IMR-90 (cell line): ENCODE results near the gene CCDC32. TPM values are rescaled to one million over a fixed set of nuclear protein-coding genes. Genes with fewer than 3 reads are reported as not detected.

Experiments
- ATAC-seq: fragments of 200-7000 bp; cut with Tn5 transposase; 2 replicates; pipeline ENCODE4 v1.9.1; 2020; ENCODE audit warnings: low read depth, mild to moderate bottlenecking, moderate library complexity
- BruUV-seq: library from RNA; stranded (reverse); fragments of 400-500 nt; replicated peaks from 2 replicates; lab custom pipeline; 2021; lab: Mats Ljungman, UMichigan
- CTCF ChIA-PET: fragments of 300-600 bp; formaldehyde crosslinking; extraction: SDS; loops from one replicate; lab custom pipeline; 2021; ENCODE audit warnings: antibody characterized with exemption; lab: Yijun Ruan, JAX
- POLR2A ChIA-PET: fragments of 300-600 bp; sonication (Branson Sonifier 250); formaldehyde crosslinking; loops from one replicate; lab custom pipeline; 2022; ENCODE audit warnings: antibody characterized with exemption; ENCODE audit not compliant: unreplicated experiment; lab: Charles Lee
- DNase-seq: peaks from one replicate; pipeline ENCODE4 v3.0.0; 2013
- H2AFZ ChIP-seq: replicated peaks from 2 replicates; pipeline ENCODE3; 2013; ENCODE audit warnings: low read length, mild to moderate bottlenecking; ENCODE audit not compliant: poor library complexity
- H2AK5ac ChIP-seq: 2 replicates; pipeline ENCODE4 v1.6.1; 2013; ENCODE audit warnings: low read depth, low read length, inconsistent platforms
- H2AK9ac ChIP-seq: replicated peaks from 2 replicates; pipeline ENCODE3; 2013; ENCODE audit warnings: mild to moderate bottlenecking, low read depth, low read length, moderate library complexity; ENCODE audit not compliant: poor library complexity
- H2BK120ac ChIP-seq: 2 replicates; pipeline ENCODE4 v1.6.1; 2013; ENCODE audit warnings: low read depth, low read length, inconsistent platforms
- H2BK15ac ChIP-seq: 3 replicates; pipeline ENCODE4 v1.6.1; 2013; ENCODE audit warnings: low read depth, low read length, inconsistent platforms
- H2BK20ac ChIP-seq: 2 replicates; pipeline ENCODE4 v1.6.1; 2013; ENCODE audit warnings: low read depth, mild to moderate bottlenecking, inconsistent platforms, low read length, moderate library complexity
- H2BK5ac ChIP-seq: 2 replicates; pipeline ENCODE4 v1.6.1; 2013; ENCODE audit warnings: mild to moderate bottlenecking, low read depth, low read length, inconsistent platforms; ENCODE audit not compliant: poor library complexity, severe bottlenecking
- H3K14ac ChIP-seq: replicated peaks from 2 replicates; pipeline ENCODE4 v1.6.1; 2013; ENCODE audit warnings: low read depth, low read length, inconsistent platforms
- H3K18ac ChIP-seq: 2 replicates; pipeline ENCODE4 v1.6.1; 2013; ENCODE audit warnings: low read depth, low read length, control low read depth
- H3K23ac ChIP-seq: 2 replicates; pipeline ENCODE4 v1.6.1; 2013; ENCODE audit warnings: low read depth, low read length, inconsistent platforms
- H3K27ac ChIP-seq: 2 replicates; pipeline ENCODE4 v1.5.1; 2013; ENCODE audit warnings: mild to moderate bottlenecking, control low read depth, low read length; ENCODE audit not compliant: insufficient read depth
- H3K27me3 ChIP-seq: 2 replicates; pipeline ENCODE4 v1.6.1; 2013; ENCODE audit warnings: low read length; ENCODE audit not compliant: control insufficient read depth, insufficient read depth
- H3K36me3 ChIP-seq: 2 replicates; pipeline ENCODE4 v1.6.1; 2013; ENCODE audit warnings: low read length, mixed read lengths; ENCODE audit not compliant: control insufficient read depth, insufficient read depth
- H3K4ac ChIP-seq: 2 replicates; pipeline ENCODE4 v1.6.1; 2013; ENCODE audit warnings: low read depth, low read length, inconsistent platforms
- H3K4me1 ChIP-seq: 2 replicates; pipeline ENCODE4 v1.6.1; 2013; ENCODE audit warnings: low read length, mixed read lengths; ENCODE audit not compliant: control insufficient read depth, insufficient read depth
- H3K4me2 ChIP-seq: 2 replicates; pipeline ENCODE4 v1.6.1; 2013; ENCODE audit warnings: low read depth, mild to moderate bottlenecking, control low read depth, low read length, moderate library complexity
- H3K4me3 ChIP-seq: 2 replicates; pipeline ENCODE4 v1.5.1; 2013; ENCODE audit warnings: low read depth, mild to moderate bottlenecking, control low read depth, low read length, moderate library complexity; ENCODE audit not compliant: insufficient read depth
- H3K56ac ChIP-seq: 2 replicates; pipeline ENCODE4 v1.6.1; 2013; ENCODE audit warnings: low read length, inconsistent platforms; ENCODE audit not compliant: insufficient read depth; ENCODE audit errors: extremely low read depth
- H3K79me1 ChIP-seq, 2 experiments: 2 replicates each; pipeline ENCODE4 v1.6.1; 2013; ENCODE audit warnings: low read length in 2 of 2, inconsistent platforms in 1 of 2, low read depth in 1 of 2
- H3K9ac ChIP-seq: 2 replicates; pipeline ENCODE4 v1.6.1; 2013; ENCODE audit warnings: low read depth, low read length, control low read depth
- H3K9me1 ChIP-seq: 2 replicates; pipeline ENCODE4 v1.6.1; 2013; ENCODE audit warnings: low read length, inconsistent platforms; ENCODE audit not compliant: insufficient read depth
- H3K9me3 ChIP-seq: 2 replicates; pipeline ENCODE4 v1.6.1; 2013; ENCODE audit warnings: low read length; ENCODE audit not compliant: control insufficient read depth, insufficient read depth
- H4K20me1 ChIP-seq: 2 replicates; pipeline ENCODE4 v1.6.1; 2013; ENCODE audit warnings: low read length, inconsistent platforms; ENCODE audit not compliant: insufficient read depth
- H4K5ac ChIP-seq: 2 replicates; pipeline ENCODE4 v1.6.1; 2013; ENCODE audit warnings: mild to moderate bottlenecking, low read depth, low read length, control low read depth
- H4K8ac ChIP-seq, 2 experiments: 2 replicates each; pipeline ENCODE4 v1.6.1; 2013; ENCODE audit warnings: low read depth in 2 of 2, low read length in 2 of 2, control low read depth in 1 of 2, inconsistent platforms in 1 of 2
- H4K91ac ChIP-seq: 2 replicates; pipeline ENCODE4 v1.6.1; 2013; ENCODE audit warnings: low read depth, low read length, inconsistent platforms; ENCODE audit not compliant: insufficient read depth
- BHLHE40 ChIP-seq: fragments of 150-350 bp; IDR thresholded peaks from 2 replicates; pipeline ENCODE4 v1.6.1; 2016; ENCODE audit warnings: mild to moderate bottlenecking, low read depth, low read length
- CEBPB ChIP-seq: IDR thresholded peaks from 2 replicates; pipeline ENCODE4 v1.6.1; 2012; ENCODE audit warnings: low read depth, low read length, improper control_type of control experiment
- CHD1 ChIP-seq: IDR thresholded peaks from 2 replicates; pipeline ENCODE4 v1.6.1; 2012; ENCODE audit warnings: low read depth, low read length, improper control_type of control experiment
- CTCF ChIP-seq: conservative IDR thresholded peaks from 2 replicates; pipeline ENCODE4 v1.5.1; 2012; ENCODE audit warnings: mild to moderate bottlenecking, low read depth, low read length, improper control_type of control experiment
- ELK1 ChIP-seq: fragments of 150-350 bp; IDR thresholded peaks from 2 replicates; pipeline ENCODE4 v1.6.1; 2016; ENCODE audit warnings: low read depth, mild to moderate bottlenecking, low read length, moderate library complexity, borderline replicate concordance
- FOS ChIP-seq: fragments of 150-350 bp; IDR thresholded peaks from 2 replicates; pipeline ENCODE4 v1.6.1; 2016; ENCODE audit warnings: low read depth, low read length
- MAFK ChIP-seq: IDR thresholded peaks from 2 replicates; pipeline ENCODE4 v1.6.1; 2012; ENCODE audit warnings: low read depth, low read length, improper control_type of control experiment
- MAZ ChIP-seq: IDR thresholded peaks from 2 replicates; pipeline ENCODE4 v1.6.1; 2012; ENCODE audit warnings: low read depth, mild to moderate bottlenecking, low read length, improper control_type of control experiment, moderate library complexity, borderline replicate concordance
- MXI1 ChIP-seq: IDR thresholded peaks from 2 replicates; pipeline ENCODE4 v1.6.1; 2012; ENCODE audit warnings: low read depth, mild to moderate bottlenecking, low read length, moderate library complexity, borderline replicate concordance
- NFE2L2 ChIP-seq: fragments of 150-350 bp; IDR thresholded peaks from 2 replicates; pipeline ENCODE4 v1.6.1; 2016; ENCODE audit warnings: low read depth, mild to moderate bottlenecking, low read length
- POLR2A ChIP-seq: IDR thresholded peaks from 2 replicates; pipeline ENCODE4 v1.6.1; 2012; ENCODE audit warnings: mild to moderate bottlenecking, low read depth, low read length
- RAD21 ChIP-seq: IDR thresholded peaks from 2 replicates; pipeline ENCODE4 v1.6.1; 2012; ENCODE audit warnings: low read length, improper control_type of control experiment
- RCOR1 ChIP-seq: IDR thresholded peaks from 2 replicates; pipeline ENCODE4 v1.6.1; 2012; ENCODE audit warnings: mild to moderate bottlenecking, low read length, improper control_type of control experiment; ENCODE audit not compliant: insufficient replicate concordance
- RFX5 ChIP-seq: IDR thresholded peaks from 2 replicates; pipeline ENCODE4 v1.8.0; 2012; ENCODE audit warnings: low read depth, mild to moderate bottlenecking, low read length, moderate library complexity
- SMC3 ChIP-seq: fragments of 150-350 bp; IDR thresholded peaks from 2 replicates; pipeline ENCODE4 v1.6.1; 2016; ENCODE audit warnings: low read depth, mild to moderate bottlenecking, antibody characterized with exemption, low read length, moderate library complexity
- USF2 ChIP-seq: fragments of 150-350 bp; IDR thresholded peaks from 2 replicates; pipeline ENCODE4 v1.6.1; 2017; ENCODE audit warnings: mild to moderate bottlenecking, antibody characterized with exemption, low read length, low read depth
- WGBS, 2 experiments: methylation state at CpG; one replicate each; pipeline versions ENCODE4 v1.1.5 to v1.1.7; 2013; ENCODE audit warnings: missing lambda C conversion rate in 2 of 2; ENCODE audit not compliant: insufficient read length in 1 of 2; ENCODE audit errors: extremely low coverage in 2 of 2; 5-methylcytosine and 5-hydroxymethylcytosine counted together
- dilution Hi-C: fragments of 300-500 bp; cut with HindIII; formaldehyde crosslinking; loops from one replicate; pipeline ENCODE4 v1.14.3; 2018; ENCODE audit warnings: low sequenced_read_pairs; ENCODE audit not compliant: unreplicated experiment
- in situ Hi-C: fragments of 300-500 bp; cut with MboI; formaldehyde crosslinking; loops from 3 replicates; pipeline ENCODE4 v1.14.3; 2019; ENCODE audit warnings: low sequenced_read_pairs, inconsistent platforms, mixed read lengths
- intact Hi-C: fragments of 100-400 bp; cut with micrococcal nuclease; formaldehyde crosslinking; loops from 2 replicates; pipeline ENCODE4 v1.10.0; 2022
- polyA plus RNA-seq, 3 experiments: library from polyadenylated mRNA; depleted of rRNA; stranded (reverse); fragments of >200 nt; gene quantifications; 2 replicates each; pipeline ENCODE4 v1.2.3, GENCODE V29; 2012; ENCODE audit warnings: low replicate concordance in 1 of 3
- total RNA-seq: library from RNA; depleted of rRNA; stranded (reverse); fragments of >200 nt; gene quantifications from 2 replicates; pipeline ENCODE4 v1.2.3, GENCODE V29; 2012

The CCDC32 gene
- total and polyA plus RNA-seq, 2 of the 4 experiments (the other 2 are of a cell fraction), result 14.8 to 15.1 TPM

- no peaks in the 10 kb centered on the region for H3K4me1 ChIP-seq
- no peak overlapping the region for H3K4ac ChIP-seq
- H4K91ac ChIP-seq, result no peak overlapping the region
- ATAC-seq (no peak), DNase-seq (no peak)
- H3K4me3 ChIP-seq, result no peak overlapping the region
- H2BK120ac ChIP-seq, result no peak overlapping the region
- no peak overlapping the region for H3K9ac ChIP-seq
- H3K9me1 ChIP-seq, result no peaks in the 10 kb centered on the region
- dilution Hi-C loops, result no loop called here
- H2AFZ ChIP-seq, result no peak overlapping the region
- H2AK5ac ChIP-seq, result no peak overlapping the region
- intact Hi-C loops, result no loop called here
- TF ChIP-seq CEBPB, result no peak
- TF ChIP-seq RFX5, result no peak
- TF ChIP-seq RAD21, result no peak
- TF ChIP-seq CTCF, result no peak
- no peak for TF ChIP-seq MAFK
- TF ChIP-seq MAZ, result no peak
- TF ChIP-seq FOS, result no peak
- no peak for TF ChIP-seq ELK1
- no peak for TF ChIP-seq USF2
- no peak for TF ChIP-seq BHLHE40
- no peak for TF ChIP-seq RCOR1
- TF ChIP-seq CHD1, result no peak
- TF ChIP-seq MXI1, result no peak
- TF ChIP-seq SMC3, result no peak
- no peak for TF ChIP-seq POLR2A
- no peak for TF ChIP-seq NFE2L2
- no peaks in the 10 kb centered on the region for H4K20me1 ChIP-seq
- H3K18ac ChIP-seq, result no peak overlapping the region
- CTCF ChIA-PET, result interaction anchor here (0.6 to 0.7 kb wide), 2 partner anchors 98 to 243 kb away, joined by 3 to 4 read pairs; no protein-coding TSS in a partner anchor
- H2BK5ac ChIP-seq, result no peak overlapping the region
- H3K36me3 ChIP-seq, result no peaks in the 10 kb centered on the region
- H3K56ac ChIP-seq, result no peak overlapping the region
- H2BK15ac ChIP-seq, result no peak overlapping the region
- no peak overlapping the region for H3K23ac ChIP-seq
- no TSS peak for BruUV-seq
- no peak overlapping the region for H4K5ac ChIP-seq
- H2BK20ac ChIP-seq, result no peak overlapping the region
- H3K79me1 ChIP-seq, result peaks cover 15 to 42% of the 10 kb centered on the region in 2 experiments
- H3K4me2 ChIP-seq, result no peak overlapping the region
- no peak overlapping the region for H3K27ac ChIP-seq
- no peaks in the 10 kb centered on the region for H3K27me3 ChIP-seq
- POLR2A ChIA-PET, result no interaction called here
- H3K9me3 ChIP-seq, result no peaks in the 10 kb centered on the region
- no peak overlapping the region for H3K14ac ChIP-seq
- no CpG with 5 or more reads among the region's 3 CpGs for WGBS, 2 experiments
- in situ Hi-C loops, result no loop called here
- H2AK9ac ChIP-seq, result no peak overlapping the region
- peak overlapping the region in 1 of 2 experiments; percentile 25; a peak in 1 of 4 replicates for H4K8ac ChIP-seq
Measured at GRCh38 chr15:40598126-40598525, 33.3 kb upstream of the CCDC32 start.
